ENCODE measurements around the gene S100P.

GRCh38 chr4:6720202-6720699 is 26.6 kb downstream of the S100P start:
- TF ChIP-seq POLR2A (IDR thresholded peaks at IDR 0.05) (no peak), CTCF (IDR thresholded peaks at IDR 0.05) (peak; percentile 77 to 95 (median 92))

Data from ovary (tissue), 3 donors.